HG03103 (cell line): ENCODE results near the gene LSM14A.
"Not testable (repeated sequence)": the region's sequence is repeated elsewhere in the genome, so short reads cannot be mapped to it uniquely, and the experiment has no call there.

Experiments
- ATAC-seq: cut with Tn5 transposase; IDR thresholded peaks from one replicate; pipeline ENCODE4 v1.9.1; 2021; ENCODE audit warnings: low read depth; ENCODE audit not compliant: unreplicated experiment

Gene LSM14A

DNA sequence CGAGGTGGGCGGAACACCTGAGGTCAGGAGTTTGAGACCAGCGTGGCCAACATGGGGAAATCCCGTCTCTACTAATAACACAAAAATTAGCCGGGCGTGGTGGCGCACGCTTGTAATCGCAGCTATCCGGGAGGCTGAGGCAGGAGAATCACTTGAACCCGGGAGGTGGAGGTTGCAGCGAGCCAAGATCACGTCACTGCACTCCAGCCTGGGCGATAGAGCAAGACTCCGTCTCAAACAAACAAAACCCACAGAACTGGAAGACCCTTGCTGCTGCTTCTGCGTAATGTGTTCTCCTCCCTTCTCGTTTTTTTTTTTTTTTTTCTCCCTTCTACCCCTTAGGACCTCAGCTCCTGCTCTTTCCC, 81.4 kb downstream of the LSM14A start:
- ATAC-seq = not testable (repeated sequence)

- ATAC-seq = peak; percentile 77
Measured at GRCh38 chr19:34254046-34254697, 81.9 kb downstream of the LSM14A start, which contains the start of gene GARRE1. GARRE1 (plus strand) TSS chr19:34254554; CDS start chr19:34300474, 45,920 bp downstream.

GRCh38 chr19:34254698-34255432, 82.6 kb downstream of the LSM14A start:
- peak; percentile 41 for ATAC-seq

DNA sequence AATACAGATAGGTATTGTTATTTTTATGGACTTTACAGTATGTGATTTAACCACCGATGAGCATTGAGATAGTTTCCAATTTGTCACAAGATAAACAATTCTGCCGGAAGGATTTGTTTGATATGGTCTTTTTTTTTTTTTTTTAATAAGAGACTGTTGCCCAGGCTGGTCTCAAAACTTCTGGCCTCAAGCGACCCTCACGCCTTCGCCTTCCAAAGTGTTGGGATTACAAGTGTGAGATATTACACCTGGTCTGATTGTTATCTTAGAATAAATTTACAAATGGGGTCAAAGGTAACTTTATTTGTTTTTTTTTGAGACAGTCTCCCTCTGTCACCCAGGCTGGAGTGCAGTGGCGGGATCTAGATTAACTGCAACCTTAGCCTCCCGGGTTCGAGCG, 83.2 kb downstream of the LSM14A start:
- ATAC-seq = no peak

DNA sequence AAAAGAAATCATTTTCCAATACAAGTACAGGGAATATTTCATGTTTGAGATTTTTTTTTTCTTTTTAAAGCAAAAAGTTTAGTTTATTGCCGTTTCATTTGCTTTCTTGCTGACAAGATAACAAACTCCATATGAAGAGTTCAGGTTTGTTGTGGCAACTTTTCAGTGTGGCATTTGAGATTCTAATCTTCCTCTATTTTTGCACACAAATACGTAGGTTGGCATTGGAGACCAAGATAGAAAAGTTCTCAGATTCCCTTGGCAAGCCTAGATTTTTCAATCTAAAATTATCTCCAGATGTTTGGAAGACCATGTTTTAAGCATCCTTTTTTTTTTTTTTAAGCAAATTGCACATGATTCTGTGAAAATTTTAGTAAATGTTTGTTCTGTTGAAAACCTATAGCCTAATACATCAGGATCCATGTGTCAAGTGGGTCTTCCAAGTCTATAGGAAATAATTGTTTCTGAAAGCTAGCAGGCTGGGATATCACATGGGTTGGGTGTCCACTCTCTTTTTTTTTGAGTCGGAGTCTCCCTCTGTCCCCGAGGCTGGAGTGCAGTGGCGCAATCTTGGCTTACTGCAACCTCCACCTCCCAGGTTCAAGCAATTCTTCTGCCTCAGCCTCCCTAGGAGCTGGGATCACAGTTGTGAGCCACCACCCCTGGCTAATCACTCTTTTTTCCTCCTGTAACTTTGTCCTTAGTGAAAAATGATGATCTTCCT, 84.7 kb downstream of the LSM14A start:
- ATAC-seq = no peak

- ATAC-seq = no peak
Measured at GRCh38 chr19:34257559-34257924, 85.2 kb downstream of the LSM14A start.

GRCh38 chr19:34259367-34260095, 87.2 kb downstream of the LSM14A start:
- no peak for ATAC-seq

GRCh38 chr19:34260771-34261173, 88.5 kb downstream of the LSM14A start:
- no peak for ATAC-seq

GRCh38 chr19:34261334-34262109, 89.2 kb downstream of the LSM14A start:
- no peak for ATAC-seq

DNA sequence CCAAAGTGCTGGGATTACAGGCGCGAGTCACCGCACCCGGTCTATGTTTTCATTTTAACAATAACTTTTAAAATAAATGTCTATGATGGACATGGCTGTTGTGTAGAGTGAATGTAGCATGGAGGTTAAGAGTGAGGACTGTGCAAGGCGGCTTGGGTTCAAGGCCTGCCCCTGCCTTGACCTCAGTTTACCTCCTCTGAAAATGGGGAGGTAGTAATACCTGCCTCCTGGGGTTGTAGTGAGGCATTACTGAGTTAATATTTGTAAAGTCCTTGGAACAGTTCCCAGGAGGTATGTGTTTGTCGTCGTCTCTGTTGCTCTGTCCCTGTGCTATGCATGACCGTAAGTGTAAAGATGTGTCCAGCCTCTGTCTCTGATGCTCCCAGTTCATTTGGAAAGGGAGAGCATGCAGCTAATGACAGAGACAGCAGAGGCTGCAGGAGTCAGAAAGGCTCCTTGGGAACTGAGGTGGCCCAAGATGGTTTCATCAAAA, 91.5 kb downstream of the LSM14A start:
- no peak for ATAC-seq

GRCh38 chr19:34265221-34265650, 92.9 kb downstream of the LSM14A start:
- no peak for ATAC-seq

DNA sequence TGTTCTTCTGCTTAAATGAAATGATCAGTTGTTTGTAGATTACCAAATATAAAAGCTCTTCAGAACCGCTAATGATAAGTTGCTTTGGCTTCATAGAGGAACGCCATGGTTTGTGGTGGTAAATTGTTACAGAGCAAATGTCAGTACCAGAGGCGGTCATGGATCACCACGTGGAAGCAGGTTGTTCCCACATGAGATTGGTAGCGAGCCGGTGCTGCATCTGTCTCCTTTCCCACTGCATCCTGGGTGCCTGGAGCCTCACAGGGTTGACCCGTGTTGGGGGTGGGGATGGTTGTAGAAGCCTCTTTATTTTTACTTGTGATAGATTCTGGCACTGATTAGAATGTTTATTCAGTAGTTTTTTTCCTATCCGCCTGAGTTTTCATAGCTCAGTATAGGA, 96.8 kb downstream of the LSM14A start:
- no peak for ATAC-seq

GRCh38 chr19:34269489-34269888, 97.2 kb downstream of the LSM14A start:
- ATAC-seq = no peak

DNA sequence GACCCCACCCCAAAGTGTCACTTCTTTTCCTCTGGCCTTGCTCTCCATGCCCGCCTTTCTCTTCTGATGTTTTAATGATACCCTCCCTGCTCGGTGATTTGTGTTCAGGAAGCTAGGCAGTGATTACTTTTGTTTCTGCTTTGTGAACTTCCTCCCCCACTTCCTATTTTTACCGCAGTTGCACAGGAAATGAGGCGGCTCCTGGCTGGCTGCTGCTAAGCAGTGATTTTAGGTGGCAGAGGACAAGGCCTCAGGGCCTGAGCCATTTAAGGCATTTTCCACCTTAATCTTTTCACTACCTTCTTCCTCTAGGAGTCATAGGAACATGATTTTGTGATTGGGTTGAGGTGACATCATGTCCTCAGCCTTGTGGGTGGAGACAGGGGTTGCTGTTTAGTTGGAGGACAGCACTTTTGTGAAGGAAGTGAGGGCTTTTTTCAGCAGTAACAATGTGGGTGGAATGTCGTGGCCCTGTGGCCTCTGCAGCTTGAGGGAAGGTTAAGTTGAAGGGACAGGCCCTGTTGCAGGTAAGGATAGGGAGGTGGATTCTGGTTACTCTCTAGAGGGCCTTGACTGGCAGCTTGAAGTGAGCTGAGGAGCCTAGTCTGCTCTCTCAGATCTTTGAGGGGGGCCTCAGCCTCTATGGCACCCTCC, 97.8 kb downstream of the LSM14A start:
- ATAC-seq = peak; percentile 48

DNA sequence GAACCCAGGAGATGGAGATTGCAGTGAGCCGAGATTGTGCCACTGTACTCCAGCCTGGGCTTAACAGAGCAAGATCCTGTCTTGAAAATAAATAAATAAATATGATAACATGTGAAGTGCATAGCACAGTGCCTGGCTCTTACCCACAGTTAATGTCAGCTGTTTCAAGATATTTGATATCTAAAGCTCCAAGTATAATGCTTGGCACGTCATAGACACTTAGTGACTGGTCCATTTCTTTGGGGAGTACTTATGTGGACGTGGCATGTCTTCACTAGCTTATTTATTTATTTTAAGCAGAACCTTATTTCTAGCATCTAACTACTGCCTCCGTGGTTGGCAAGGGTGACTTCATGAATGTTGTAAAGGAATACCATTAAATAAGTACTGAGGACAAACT, 100.8 kb downstream of the LSM14A start:
- ATAC-seq = no peak

- ATAC-seq = no peak
Measured at GRCh38 chr19:34274284-34274826, 102.1 kb downstream of the LSM14A start.

DNA sequence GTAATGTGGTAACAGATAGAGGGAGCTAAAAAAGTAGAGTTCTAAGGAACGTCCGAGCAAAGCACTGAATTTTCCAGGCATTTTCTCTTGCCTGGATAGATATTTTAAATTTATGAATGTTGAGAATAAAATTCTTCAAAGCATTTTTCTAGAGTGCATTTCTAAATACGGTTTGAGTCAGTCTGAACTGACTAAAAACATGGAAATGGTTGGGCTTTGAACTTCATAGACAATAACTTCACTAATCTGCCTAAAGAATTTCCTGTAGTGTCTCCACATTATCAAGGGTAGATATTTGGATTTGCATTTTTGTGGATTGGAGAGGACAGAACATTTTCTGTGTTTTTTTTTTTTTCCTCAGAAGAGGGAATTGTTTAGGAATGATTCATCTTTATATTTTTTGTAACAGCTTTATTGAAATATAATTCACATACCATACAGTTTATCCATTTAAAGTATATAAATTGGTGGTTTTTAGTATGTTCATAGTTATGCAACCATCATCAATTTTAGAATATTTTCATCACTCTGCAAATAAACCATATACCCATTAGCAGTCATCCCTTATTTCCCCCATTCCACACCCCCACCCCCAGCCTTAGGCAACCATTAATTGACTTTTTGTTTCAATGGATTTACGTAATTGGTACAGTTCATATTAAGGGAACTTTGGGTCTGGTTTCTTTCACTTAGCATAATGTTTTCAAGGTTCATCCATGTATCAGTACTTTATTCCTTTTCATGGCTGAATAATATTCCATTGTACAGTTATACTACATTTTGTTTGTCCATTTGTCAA, 102.7 kb downstream of the LSM14A start:
- no peak for ATAC-seq

DNA sequence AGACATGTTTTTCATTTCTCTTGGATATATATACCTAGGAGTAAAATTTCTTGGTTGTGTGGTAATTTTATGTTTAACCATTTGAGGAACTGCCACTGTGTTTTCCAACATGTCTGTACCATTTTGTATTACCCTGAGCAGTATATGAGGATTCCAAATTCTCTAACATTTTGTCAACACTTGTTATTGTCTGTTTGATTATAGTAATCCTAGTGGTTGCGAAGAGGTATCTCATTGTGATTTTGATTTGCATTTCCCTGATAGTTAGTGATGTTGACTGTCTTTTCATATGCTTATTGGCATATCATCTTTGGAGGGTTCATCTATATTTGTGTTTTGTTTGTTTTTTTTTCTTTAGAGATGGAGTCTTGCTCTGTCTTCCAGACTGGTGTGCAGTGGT, 103.4 kb downstream of the LSM14A start:
- no peak for ATAC-seq
